ENCODE results near the gene ZFX. TPM values are rescaled to one million over a fixed set of nuclear protein-coding genes. Genes with fewer than 3 reads are reported as not detected.

Gene ZFX
- total RNA-seq, 1 donor from 2014 or later = 28.4 TPM

DNA sequence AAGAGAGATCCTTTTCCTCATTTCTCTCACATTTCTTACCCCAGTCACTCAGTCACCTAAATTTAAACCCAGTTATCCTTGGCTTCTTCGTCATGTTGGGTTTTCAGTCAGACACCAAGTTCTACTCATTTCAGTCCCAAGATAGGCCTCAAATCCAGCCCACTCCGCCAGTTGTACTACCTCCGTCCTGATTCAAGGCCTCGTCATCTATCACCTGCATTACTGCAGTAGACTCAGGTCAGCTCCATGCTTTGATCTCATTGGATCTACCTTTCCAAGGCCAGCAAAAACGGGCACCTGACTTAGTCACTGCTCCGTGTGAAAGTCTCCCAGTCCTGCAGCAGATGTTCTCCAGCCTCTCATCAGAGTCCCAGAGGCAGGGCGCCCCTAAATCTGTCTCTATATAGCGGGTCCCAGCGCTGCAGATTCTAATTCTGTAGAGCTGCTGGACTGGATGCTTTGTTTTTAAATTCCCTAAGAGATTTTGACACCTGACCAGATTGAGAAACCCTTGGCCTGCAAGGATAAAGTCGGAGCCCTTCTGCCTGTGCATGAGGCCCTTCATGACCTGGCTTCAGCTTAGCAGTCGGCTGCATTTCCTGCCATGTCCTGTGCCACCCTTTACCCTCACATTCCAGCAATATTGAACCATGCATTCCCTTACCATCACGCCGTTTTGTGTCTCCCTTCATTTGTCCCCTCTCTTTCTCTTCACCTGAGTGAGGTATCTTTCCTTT is 53.7 kb downstream of the ZFX start:
- no peak for ATAC-seq

DNA sequence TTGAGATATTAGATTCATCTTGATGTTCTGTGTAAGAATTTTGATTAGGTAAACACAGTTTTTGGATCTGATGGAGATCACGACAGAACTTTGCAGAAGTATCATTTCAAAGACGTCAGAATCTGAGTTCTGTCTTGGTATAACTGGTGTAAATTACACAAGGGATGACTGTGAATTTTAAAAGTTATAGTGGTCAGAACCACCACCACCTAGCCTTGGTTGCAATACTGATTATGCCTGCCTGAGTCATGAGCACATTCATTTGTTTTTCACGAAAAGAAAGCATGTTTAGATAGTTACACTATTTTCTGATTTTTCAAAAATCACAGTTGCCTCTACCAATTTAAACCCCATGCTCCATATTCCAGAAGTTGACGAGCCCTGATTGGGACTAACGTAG is 54.8 kb downstream of the ZFX start:
- ATAC-seq = no peak

DNA sequence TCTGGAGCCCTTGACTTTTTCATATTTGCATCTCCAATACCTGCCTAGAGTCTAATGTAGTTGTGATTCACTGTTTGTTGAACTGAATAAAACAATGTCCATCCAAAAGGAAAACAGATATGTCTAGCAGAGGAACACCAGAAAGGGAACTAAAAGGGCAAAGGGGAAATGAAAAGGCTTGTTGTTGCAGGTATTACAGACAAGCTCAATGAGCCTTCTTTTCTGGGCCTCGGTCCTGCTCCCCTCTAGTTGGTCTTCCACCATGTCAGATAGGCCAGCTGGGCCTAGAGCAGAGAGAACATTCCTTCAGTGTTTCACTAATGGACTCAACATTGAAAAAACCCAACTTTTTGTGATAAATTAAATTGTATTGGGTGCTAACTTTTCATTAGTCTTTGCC is 55.4 kb downstream of the ZFX start:
- ATAC-seq = no peak

DNA sequence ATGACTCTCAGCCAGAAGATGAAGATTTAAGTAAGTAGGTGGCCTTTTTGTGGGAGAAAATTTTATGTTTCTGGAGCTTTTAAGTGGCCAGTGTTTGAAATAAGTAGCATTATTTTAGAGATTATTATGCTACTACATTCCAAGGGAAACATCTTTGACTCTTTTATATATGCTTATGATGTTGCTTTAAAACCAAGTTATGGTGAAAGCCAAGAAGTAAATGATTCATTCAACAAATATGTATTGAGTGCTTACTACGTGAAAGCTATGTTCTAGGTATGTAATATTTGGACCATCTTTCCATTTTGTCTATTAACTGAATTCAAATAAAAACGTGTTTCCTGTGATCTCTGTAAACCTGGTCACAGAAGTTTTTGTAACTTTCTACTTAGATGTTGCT is 58.3 kb downstream of the ZFX start:
- no peak for ATAC-seq

DNA sequence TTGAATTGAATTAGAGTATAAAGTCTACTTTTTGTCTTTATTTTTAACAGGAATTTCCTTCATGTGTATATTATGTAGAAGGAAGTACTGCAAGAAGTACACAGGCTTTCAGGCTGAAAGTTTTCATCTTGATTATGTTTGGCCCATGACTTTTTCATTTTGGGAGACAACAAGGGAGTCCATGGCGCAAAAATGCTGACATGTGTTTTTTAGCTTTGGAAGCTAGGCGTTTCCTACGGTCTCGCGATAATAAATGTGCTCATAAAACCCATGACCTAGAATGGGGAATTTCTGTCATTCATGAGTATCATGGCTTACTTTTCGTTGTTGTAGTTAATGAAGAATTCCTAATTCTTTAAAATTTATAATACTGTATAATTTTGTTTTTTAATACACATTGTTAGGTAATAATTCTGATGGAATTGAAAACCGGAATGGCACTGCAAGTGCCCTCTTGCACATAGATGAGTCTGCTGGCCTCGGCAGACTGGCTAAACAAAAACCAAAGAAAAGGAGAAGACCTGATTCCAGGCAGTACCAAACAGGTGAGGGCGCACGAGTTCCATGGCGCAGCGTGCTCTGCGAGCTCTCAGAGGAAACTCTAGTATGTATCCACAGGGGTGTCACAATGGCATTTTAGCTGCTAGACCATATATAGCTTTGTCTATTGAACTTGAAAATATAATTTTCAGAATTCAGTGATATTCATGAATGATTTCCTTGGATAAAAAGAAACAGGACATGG is 59.1 kb downstream of the ZFX start:
- ATAC-seq = no peak

DNA sequence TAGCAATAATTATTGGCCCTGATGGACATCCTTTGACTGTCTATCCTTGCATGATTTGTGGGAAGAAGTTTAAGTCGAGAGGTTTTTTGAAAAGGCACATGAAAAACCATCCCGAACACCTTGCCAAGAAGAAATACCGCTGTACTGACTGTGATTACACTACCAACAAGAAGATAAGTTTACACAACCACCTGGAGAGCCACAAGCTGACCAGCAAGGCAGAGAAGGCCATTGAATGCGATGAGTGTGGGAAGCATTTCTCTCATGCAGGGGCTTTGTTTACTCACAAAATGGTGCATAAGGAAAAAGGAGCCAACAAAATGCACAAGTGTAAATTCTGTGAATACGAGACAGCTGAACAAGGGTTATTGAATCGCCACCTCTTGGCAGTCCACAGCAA is 60.7 kb downstream of the ZFX start:
- no peak for ATAC-seq

DNA sequence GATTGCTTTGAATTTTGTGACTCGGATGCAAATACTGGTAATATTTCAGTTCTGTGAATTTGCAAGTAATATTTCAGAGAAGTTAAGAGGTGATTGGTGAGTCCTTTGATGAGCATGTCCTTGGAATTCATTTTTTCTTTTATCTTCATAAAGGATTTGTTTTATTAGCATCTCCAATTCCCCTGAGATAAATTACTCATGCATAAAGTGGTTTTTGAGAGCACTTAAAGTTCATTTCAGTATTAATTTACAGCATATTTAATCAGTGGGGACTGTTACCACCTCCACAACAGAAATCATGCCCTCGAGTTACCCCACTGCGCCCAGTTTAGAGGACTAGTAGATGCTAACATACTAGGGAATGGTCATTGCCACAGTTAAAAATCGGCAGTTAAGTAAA is 65.0 kb downstream of the ZFX start:
- no peak for ATAC-seq

DNA sequence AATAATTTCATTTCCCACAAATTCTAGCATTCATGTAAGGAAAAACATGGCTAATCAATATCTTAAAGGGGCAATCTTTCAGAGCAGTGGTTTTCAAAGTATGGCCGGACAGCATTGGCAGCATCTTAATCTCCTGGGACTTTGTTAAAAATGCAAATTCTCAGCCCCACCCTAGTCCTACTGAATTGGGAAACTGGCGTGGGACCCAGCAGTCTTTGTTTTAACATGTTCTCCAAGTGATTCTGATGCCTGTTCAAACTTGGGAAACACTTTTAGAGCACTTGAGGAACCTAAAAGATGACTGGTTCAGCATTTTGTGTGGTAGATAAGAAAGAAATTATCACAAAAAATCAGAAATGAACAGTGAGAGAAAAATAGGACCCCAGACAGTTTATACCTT is 65.7 kb downstream of the ZFX start:
- peak; percentile 86 for ATAC-seq

DNA sequence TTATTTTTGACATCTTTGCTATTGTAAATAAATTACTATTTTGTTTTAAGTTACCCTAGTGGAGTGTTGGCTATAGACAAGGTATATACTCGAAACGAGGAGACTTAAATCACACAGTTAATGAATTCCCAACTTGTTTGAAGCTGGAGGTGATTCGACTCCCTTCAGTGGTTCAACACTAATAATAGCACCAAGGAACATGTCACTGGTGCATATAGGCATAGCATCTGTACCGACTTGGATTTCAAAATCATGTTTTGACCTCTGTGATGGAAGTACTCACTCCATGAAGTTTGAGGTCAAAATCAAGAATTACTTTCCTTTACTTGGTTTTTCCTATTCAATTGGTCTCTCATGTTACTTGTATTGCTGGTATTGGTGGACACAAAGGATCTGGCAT is 66.5 kb downstream of the ZFX start:
- no peak for ATAC-seq

DNA sequence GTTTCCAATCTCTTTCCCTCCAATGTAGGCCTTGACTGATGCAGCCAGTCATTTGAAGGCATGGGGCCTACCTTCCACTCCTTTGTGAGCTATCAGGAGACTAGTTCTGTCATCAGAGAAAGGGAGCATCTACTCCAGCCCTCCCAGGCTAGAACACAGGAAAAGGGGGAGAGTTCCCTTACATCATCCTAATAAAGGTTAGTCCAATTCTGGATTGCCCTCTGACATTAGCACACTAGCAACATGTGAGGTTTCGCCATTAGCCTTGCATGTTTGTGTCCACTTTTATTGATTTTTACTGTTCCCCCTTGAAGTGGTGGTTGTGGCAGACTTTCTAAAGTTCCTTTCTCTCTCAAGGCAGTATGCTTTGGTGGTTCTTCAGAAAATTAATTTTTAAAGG is 67.3 kb downstream of the ZFX start:
- ATAC-seq = no peak

DNA sequence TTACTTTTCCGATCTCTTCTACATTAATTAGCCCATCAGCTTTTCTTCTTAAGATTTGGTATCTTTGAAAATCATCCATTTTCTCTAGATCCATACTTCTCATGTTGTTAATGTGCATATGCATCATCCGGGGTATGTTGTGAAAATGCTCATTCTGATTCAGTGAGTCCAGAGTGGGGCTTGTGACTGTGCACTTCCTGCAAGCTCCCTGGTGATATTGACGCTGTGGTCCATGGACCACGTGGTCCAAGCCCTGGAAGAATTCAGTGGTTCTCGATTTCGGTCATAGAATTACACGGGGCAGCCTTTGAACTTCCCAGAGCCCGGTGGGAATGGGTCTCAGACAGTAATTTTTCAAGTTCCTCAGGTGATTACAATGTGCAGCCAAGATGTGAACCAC is 69.8 kb downstream of the ZFX start:
- ATAC-seq = no peak

DNA sequence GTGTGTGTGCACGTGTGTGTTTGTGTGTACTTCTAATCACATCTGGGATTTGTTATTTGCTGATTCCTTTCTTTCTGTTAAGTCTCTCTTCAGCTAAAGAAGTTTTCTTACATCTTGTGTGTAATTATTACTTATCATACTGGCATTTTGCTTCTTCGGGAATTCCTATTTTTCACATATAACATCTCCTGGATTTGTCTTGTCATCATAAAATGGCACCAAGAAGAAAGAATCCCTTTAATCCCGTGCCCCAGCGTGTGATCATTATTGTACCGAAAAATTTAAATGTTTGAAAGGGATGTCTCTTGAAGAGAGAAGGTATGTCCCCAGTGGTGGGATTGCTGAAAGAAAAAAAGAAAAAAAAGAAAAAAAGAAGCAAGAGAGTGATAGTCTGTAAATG is 72.3 kb downstream of the ZFX start:
- ATAC-seq = no peak

DNA sequence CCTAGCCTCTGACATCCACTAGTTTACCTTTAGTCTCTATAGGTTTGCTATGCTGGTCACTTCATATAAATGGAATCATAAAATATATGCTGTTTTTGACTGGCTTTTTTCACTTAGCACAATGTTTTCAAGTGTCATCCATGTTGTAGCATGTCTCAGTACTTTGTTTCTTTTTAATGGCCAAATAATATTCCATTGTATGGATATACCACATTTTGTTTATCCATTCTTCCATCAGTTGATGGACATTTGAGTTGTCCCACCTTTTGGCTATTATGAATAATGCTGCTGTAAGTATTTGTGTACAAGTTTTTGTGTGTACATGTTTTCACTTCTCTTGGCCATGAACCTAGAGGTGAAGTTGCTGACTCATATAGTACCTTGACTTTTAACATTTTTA is 75.7 kb downstream of the ZFX start:
- no peak for ATAC-seq

DNA sequence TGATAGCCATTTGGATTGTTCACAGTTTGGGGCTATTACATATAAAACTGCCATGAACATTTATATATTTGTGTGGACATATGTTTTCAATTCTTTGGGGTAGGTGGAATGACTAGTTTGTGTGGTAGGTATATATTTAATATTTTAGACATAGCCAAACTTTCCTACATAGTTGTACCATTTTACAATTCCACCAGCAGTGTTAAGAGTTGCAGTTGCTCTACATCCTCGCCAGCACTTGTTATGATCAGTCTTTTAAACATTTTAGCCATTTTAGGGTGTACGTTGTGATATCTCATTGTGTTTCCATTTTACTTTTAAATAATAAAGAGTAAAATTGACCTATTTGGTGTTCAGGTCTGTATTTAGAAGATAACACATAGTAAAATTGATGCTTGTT is 76.6 kb downstream of the ZFX start:
- ATAC-seq = no peak

DNA sequence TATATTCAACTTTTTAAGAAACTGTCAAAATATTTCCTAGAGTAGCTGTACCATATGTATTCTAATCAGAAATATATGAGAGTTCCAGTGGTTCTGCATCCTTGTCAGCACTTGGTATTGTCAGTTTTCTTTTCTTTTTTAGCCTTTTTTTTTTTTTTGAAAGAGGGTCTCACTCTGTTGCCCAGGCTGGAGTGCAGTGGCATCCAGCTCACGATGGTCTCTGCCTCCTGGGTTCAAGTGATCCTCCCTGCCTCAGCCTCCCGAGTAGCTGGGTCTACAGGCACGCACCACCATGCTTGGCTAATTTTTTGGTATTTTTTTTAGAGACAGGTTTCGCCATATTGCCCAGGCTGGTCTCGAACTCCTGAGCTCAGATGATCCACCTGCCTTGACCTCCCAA is 79.1 kb downstream of the ZFX start:
- no peak for ATAC-seq

DNA sequence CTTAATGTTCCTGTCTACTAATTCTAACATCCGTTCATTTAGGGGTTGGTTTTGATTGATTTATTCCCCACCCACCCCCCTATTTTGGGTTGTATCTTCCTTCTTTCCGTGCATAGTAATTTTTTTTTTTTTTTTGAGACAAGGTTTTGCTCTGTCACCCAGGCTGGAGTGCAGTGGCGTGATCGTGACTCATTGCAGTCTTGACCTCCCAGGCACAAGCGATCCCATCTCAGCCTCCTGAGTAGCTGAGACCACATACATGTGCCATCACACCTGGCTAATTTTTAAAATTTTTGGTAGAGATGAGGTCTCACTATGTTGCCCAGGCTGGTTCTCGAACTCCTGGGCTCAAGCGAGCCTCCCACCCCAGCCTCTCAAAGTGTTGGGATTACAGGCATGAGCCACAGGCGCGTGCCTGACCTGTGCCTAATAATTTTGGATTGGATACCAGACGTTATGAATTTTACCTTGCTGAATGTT is 79.9 kb downstream of the ZFX start:
- ATAC-seq = no peak

DNA sequence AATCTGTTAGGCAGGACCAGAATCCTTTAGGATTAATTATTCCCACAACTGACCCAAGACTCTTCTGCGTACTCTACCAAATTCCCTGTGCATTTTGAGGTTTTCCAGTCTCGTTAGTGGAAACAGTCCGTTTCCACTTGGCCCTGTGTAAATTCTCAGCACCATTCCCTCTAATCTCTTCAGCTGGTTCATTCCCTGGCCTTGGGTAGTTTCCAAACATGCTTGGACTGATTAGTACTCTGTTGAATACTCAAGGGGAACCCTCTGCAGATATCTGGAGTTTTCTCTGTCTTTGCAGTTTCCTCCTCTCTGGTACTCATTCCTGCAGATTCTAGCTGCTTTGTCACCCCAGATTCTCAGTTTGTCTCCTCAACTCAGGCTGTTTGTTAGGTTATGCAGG is 80.4 kb downstream of the ZFX start:
- no peak for ATAC-seq

DNA sequence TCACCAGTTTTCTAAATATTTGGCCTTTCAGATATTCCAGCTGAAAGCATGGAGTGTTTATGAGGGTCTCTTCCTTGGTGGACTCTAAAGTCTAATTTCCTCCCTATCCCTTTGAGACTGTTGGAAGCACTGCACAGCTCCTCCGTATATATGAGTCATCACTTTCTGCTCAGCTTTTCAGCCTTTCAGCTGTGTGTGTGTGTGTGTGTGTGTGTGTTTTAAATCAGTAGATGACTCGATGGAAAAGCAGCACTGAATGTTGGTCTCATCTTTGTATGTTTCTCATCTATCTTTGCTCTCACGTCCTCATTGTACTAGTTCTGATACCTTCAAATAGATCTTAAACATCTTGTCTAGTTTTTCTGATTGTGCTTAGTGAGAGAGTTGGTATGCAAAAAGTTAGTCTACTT is 81.6 kb downstream of the ZFX start:
- peak; percentile 86 for ATAC-seq

DNA sequence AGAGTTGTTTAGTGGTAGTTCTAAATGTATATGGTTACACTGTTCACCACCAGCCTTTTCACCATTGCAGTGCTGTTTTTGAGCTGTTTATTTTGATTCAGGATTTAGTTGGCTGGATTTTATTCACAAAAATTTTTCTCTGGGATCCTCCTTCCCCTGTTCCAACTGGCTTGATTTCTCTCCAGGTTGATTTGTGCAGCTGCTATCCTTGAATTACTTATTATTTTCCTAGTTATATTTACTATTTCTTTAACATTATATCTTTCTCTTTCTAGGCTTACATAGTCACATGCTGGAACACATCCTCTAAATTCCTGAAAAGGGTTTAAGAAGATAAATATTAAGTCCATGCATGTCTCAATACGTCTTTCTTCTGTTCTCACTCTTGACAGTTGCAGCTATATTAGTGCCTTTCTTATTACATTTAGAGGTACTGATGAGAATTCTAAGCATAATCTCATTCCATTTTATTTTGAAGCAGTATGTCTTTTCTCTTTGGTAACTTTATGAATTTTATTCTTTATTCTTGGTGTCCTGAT is 82.2 kb downstream of the ZFX start:
- peak; percentile 57 for ATAC-seq

DNA sequence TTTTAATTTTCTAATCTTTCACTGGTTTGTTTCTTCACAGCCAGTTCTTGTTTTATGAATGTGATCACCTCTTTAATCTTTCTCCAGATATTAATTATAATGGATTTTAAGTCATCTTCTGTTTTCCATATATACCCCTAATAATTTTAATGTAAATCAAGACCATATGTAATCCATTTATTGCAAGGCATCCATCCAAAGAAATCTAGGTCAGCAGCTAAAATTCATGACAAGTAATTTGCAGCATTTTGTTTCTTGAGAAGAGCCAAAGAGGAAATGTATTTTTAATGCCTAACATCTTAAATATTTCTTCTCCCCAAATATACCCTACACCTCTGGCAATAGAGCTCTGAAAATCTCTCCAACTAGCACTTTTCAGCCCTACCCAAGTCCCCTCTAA is 83.3 kb downstream of the ZFX start:
- ATAC-seq = no peak

DNA sequence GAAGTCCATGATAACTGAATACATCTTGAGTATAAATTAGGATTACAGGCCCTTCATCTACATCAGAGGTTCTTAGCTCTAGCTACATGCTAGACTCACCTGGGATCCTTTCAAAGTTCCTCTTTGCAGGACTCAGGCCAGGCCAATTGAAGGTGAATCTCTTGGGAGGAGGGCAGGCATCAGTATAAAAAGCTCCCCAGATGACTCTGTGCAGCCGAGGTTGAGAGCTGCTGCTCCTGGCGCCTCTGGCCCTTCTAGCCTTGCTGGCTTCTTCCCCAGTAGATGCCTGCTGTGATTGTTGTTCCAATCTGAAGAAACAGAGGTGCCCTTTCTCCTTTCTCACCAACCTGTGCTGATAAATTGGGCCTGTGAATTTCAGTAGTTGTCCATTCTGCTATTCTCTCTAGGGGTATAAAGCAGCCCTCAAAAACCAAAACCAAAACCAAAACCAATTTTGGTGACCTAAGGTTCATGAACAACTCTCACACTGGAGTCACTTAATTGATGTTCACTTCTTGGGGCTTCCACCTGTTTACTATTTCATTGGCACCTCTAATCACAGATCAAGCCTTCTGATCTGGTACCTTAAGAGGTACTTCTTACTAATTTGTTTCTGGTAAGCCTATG is 85.7 kb downstream of the ZFX start:
- no peak for ATAC-seq

DNA sequence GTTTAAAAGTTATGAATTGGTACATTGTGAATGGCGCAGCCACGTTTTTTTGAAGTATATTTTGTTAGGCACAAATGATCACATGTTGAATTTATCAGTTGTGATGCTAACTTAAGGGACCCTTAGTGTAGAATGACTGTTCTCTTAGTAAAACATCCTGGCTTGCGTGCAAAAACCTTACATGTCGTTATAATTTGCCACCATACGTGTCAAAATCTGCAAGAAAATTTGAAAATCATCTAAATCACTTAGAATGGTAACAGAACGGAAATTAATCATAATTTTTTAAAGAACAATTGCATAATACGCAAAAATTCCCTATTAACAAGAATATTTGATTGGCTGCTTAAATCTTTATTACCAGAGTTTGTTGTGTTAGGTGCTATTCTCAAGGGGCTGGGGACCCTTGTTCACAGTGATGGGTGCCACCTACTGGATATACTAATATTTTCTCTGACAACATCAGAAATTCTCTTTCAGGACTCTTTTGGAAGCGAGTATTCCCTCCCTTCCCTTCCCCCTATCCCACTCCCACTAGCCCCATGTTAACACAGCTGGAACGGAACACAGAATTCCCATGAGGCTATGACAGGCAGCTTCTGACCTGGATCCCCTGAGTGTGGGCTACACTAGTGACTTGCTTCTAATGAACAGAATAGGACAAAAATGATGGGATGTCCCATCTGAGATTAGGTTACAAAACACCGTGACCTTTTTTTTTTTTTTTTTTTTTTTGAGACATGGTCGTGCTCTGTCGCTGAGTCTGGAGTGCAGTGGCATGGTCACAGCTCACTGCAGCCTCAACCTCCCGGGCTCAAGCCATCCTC is 92.5 kb downstream of the ZFX start:
- ATAC-seq = no peak
